ENCODE measurements around the gene MPG.

DNA sequence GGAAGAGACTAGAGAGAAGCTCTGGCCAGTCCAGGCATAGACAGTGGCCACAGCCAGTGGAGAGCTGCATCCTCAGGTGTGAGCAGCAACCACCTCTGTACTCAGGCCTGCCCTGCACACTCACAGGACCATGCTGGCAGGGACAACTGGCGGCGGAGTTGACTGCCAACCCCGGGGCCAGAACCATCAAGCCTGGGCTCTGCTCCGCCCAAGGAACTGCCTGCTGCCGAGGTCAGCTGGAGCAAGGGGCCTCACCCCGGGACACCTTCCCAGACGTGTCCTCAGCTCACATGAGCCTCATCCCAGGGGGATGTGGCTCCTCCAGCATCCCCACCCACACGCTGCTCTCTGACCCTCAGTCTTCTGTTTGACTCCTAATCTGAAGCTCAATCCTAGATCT, 8.8 kb upstream of the MPG start:
- TF ChIP-seq, protein P1, sequence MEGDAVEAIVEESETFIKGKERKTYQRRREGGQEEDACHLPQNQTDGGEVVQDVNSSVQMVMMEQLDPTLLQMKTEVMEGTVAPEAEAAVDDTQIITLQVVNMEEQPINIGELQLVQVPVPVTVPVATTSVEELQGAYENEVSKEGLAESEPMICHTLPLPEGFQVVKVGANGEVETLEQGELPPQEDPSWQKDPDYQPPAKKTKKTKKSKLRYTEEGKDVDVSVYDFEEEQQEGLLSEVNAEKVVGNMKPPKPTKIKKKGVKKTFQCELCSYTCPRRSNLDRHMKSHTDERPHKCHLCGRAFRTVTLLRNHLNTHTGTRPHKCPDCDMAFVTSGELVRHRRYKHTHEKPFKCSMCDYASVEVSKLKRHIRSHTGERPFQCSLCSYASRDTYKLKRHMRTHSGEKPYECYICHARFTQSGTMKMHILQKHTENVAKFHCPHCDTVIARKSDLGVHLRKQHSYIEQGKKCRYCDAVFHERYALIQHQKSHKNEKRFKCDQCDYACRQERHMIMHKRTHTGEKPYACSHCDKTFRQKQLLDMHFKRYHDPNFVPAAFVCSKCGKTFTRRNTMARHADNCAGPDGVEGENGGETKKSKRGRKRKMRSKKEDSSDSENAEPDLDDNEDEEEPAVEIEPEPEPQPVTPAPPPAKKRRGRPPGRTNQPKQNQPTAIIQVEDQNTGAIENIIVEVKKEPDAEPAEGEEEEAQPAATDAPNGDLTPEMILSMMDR (IDR thresholded peaks at IDR 0.05) = no peak
- TF ChIP-seq EZH2 (IDR thresholded peaks at IDR 0.05; ENCODE audit: borderline replicate concordance, insufficient read depth, low read depth, low read length, poor library complexity, severe bottlenecking) = no peak
